Astrocyte (in vitro differentiated cells and primary cell): ENCODE results near the gene NEIL3.

Experiments used
- EZH2 ChIP-seq: IDR thresholded peaks from 2 replicates; pipeline ENCODE4 v1.6.1; 2012; ENCODE audit warnings: mild to moderate bottlenecking, low read length, inconsistent platforms; ENCODE audit not compliant: insufficient read depth
- TF ChIP-seq, protein P1 (sequence below): IDR thresholded peaks from 2 replicates; pipeline ENCODE4 v1.5.1; 2011; ENCODE audit warnings: low read depth, mild to moderate bottlenecking, inconsistent platforms, low read length, moderate library complexity; ENCODE audit not compliant: insufficient read depth

DNA sequence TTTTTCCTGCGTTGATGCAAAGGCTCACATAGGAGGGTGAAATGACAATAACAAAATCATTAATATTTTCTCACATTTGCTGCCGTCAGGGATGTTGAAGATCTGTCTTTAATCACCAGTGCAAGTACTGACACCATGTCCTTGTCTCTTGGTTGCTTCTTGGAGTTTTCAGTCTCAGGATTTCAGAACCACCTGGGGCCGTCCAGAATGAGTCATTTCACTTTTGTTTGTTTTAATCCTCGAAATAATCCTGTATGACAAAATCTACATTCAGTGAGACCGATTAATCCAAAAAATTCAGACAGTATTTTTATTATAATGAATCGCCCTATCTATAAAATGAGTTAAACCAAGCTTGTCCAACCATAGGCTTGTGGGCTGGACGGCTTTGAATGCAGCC lies 47.2 kb downstream of the NEIL3 start:
- TF ChIP-seq, protein P1, sequence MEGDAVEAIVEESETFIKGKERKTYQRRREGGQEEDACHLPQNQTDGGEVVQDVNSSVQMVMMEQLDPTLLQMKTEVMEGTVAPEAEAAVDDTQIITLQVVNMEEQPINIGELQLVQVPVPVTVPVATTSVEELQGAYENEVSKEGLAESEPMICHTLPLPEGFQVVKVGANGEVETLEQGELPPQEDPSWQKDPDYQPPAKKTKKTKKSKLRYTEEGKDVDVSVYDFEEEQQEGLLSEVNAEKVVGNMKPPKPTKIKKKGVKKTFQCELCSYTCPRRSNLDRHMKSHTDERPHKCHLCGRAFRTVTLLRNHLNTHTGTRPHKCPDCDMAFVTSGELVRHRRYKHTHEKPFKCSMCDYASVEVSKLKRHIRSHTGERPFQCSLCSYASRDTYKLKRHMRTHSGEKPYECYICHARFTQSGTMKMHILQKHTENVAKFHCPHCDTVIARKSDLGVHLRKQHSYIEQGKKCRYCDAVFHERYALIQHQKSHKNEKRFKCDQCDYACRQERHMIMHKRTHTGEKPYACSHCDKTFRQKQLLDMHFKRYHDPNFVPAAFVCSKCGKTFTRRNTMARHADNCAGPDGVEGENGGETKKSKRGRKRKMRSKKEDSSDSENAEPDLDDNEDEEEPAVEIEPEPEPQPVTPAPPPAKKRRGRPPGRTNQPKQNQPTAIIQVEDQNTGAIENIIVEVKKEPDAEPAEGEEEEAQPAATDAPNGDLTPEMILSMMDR: no peak
- no peak for TF ChIP-seq EZH2
